Tibial nerve (tissue), 4 donors: Measurements from ENCODE around the gene STARD6. TPM values are rescaled to one million over a fixed set of nuclear protein-coding genes. Genes with fewer than 3 reads are reported as not detected.

Experiments
- DNase-seq, 2 donors: peaks; one replicate each; pipeline ENCODE4 v3.0.0-alpha.2; 2019; ENCODE audit warnings: low spot score in 2 of 2
- H3K27ac ChIP-seq, 4 donors: fragments of 200-600 bp; sonication (generic) in 3 of 4; one replicate each; pipeline ENCODE4 v1.5.1; 2017 to 2019; ENCODE audit warnings: mild to moderate bottlenecking in 1 of 4
- H3K27me3 ChIP-seq, 2 donors: fragments of 200-600 bp; sonication (generic) in 1 of 2; one replicate each; pipeline versions ENCODE4 v1.5.1 to v1.6.0; 2017 to 2019
- H3K36me3 ChIP-seq, 3 donors: fragments of 200-600 bp; sonication (generic); one replicate each; pipeline ENCODE4 v1.5.1; 2018 to 2019
- H3K4me1 ChIP-seq, 4 donors: fragments of 200-600 bp; sonication (generic) in 3 of 4; one replicate each; pipeline ENCODE4 v1.5.1; 2017 to 2019
- H3K4me3 ChIP-seq, 4 donors: fragments of 200-600 bp; sonication (generic) in 3 of 4; one replicate each; pipeline ENCODE4 v1.5.1; 2017 to 2019; ENCODE audit warnings: mild to moderate bottlenecking in 1 of 4, moderate library complexity in 1 of 4
- H3K9me3 ChIP-seq, 4 donors: fragments of 200-600 bp; sonication (generic) in 3 of 4; one replicate each; pipeline ENCODE4 v1.5.1; 2017 to 2019
- EP300 ChIP-seq, 2 donors: sonication (generic); formaldehyde crosslinking; IDR thresholded peaks; one replicate each; pipeline ENCODE4 v1.6.1; 2017; ENCODE audit warnings: antibody characterized with exemption in 2 of 2, mild to moderate bottlenecking in 1 of 2
- POLR2A ChIP-seq, 2 donors: fragments of 450-650 bp; IDR thresholded peaks; one replicate each; pipeline ENCODE4 v1.6.1; 2017; ENCODE audit warnings: antibody characterized with exemption in 2 of 2, mild to moderate bottlenecking in 2 of 2, moderate library complexity in 2 of 2
- WGBS, 2 donors: methylation state at CpG; one replicate each; pipeline ENCODE4 v1.1.5; 2018; 5-methylcytosine and 5-hydroxymethylcytosine counted together
- small RNA-seq: library from RNA; depleted of rRNA; stranded (forward); fragments of <200 nt; gene quantifications from one replicate; pipeline ENCODE3, GENCODE V24; 2016
- total RNA-seq, 4 donors: library from RNA; depleted of rRNA; stranded (reverse); fragments of >200 nt; gene quantifications; one replicate each; pipeline ENCODE4 v1.1.0, GENCODE V29; 2016
- TF ChIP-seq, protein P1 (sequence below), 5 experiments: fragments of 200-600 bp in 3 of 5; fragments of 450-650 bp in 2 of 5; sonication (generic) in 3 of 5; IDR thresholded peaks; one replicate each; pipeline ENCODE4 v1.5.1; 2016 to 2019; ENCODE audit warnings: antibody characterized with exemption in 5 of 5, mild to moderate bottlenecking in 3 of 5, moderate library complexity in 2 of 5

The STARD6 gene
- total RNA-seq, 4 donors from 2014 or later = not detected

DNA sequence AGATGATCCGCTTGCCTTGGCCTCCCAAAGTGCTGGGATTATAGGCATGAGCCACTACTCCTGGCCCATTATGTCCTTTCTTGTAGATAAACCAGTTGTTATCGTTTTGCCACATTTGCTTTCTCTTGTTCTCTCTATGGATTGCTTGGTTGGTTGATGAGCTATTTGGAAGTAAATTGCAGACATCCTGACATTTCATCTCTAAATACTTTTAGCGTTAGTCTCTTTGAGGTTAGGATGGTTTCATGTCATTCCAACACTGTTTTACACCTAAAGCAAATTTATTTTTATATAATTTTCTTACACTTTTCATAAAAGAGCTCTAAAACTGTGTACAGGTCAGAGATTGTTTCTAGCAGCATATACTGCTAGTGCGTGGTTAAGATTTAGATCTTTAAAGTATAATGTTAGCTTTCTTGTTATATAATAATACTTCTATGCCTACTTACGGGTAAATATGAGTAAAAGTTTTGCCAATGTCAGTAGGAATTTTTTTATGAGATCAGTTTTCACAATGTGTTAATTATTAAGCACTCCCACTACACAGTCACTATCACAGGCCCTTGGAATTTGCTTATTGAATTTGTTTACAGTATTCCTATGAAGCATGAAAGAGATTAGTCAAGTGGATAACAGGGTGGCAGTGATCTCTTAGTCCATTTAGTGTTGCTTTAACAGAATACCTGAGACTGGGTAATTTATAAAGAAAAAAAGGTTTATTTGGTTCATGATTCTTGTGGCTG is 78.0 kb downstream of the STARD6 start:
- Histone ChIP-seq H3K4me3 (no peak overlapping the region), H3K4me1 (no peaks in the 10 kb centered on the region), H3K36me3 (peaks cover 0 to 70% (median 3%) of the 10 kb centered on the region in 3 donors), H3K27me3 (no peaks in the 10 kb centered on the region), H3K27ac (no peak overlapping the region), H3K9me3 (no peaks in the 10 kb centered on the region)
- TF ChIP-seq POLR2A (IDR thresholded peaks at IDR 0.05) (no peak), EP300 (IDR thresholded peaks at IDR 0.05) (no peak)
- TF ChIP-seq, protein P1, sequence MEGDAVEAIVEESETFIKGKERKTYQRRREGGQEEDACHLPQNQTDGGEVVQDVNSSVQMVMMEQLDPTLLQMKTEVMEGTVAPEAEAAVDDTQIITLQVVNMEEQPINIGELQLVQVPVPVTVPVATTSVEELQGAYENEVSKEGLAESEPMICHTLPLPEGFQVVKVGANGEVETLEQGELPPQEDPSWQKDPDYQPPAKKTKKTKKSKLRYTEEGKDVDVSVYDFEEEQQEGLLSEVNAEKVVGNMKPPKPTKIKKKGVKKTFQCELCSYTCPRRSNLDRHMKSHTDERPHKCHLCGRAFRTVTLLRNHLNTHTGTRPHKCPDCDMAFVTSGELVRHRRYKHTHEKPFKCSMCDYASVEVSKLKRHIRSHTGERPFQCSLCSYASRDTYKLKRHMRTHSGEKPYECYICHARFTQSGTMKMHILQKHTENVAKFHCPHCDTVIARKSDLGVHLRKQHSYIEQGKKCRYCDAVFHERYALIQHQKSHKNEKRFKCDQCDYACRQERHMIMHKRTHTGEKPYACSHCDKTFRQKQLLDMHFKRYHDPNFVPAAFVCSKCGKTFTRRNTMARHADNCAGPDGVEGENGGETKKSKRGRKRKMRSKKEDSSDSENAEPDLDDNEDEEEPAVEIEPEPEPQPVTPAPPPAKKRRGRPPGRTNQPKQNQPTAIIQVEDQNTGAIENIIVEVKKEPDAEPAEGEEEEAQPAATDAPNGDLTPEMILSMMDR (IDR thresholded peaks at IDR 0.05) = no peak
- no peak for DNase-seq
- WGBS, 2 donors = 82 to 86% methylated on average over 5 of the region's 5 CpGs

DNA sequence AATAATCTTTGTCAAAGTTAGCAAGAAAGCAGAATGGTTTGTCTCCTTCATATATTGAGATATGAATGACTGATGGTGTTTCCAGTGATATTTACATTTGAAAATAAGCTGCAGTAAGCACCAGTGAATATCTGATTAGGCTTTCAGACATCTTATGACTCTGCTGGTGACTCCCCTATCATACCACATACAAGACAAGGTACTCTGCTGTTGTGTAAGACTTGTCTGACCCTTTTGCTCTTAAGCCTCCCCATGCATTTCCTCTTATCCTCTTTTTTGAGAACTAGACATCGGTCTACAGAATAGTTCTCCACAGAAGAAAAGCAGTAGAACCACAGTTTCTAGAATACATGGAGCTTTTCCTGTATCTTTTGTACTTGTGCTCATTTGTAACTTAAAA is 79.0 kb downstream of the STARD6 start:
- H3K4me3 ChIP-seq = no peak overlapping the region
- H3K27me3 ChIP-seq = no peaks in the 10 kb centered on the region
- peaks cover 0 to 59% (median 3%) of the 10 kb centered on the region in 3 donors for H3K36me3 ChIP-seq
- H3K4me1 ChIP-seq = no peaks in the 10 kb centered on the region
- no peak for DNase-seq
- no peaks in the 10 kb centered on the region for H3K9me3 ChIP-seq
- 88 to 94% methylated on average over 1 of the region's 1 CpG for WGBS, 2 donors
- H3K27ac ChIP-seq = no peak overlapping the region
- TF ChIP-seq, protein P1 (IDR thresholded peaks at IDR 0.05) = no peak
- TF ChIP-seq EP300 (IDR thresholded peaks at IDR 0.05) (no peak), POLR2A (IDR thresholded peaks at IDR 0.05) (no peak)

DNA sequence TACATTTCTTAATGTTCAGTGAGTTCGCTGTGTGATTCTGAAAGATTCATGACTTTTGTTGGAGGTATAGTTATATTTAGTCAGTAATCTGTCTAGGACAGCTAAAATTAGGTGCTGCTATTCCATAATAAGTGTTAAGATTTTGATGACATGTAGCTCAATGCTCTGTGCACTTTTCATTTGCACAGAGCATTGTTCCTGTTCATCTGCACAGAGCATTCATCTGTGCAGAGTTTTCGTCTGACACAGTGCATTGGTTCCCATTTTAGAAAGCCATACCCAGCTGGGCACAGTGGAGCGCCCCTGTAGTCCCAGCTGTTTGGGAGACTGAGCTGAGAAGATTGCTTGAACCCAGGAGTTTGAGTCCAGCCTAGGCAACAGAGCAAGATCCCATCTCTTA is 79.8 kb downstream of the STARD6 start:
- no peaks in the 10 kb centered on the region for H3K4me1 ChIP-seq
- no peak for DNase-seq
- no peak overlapping the region for H3K4me3 ChIP-seq
- H3K9me3 ChIP-seq = no peaks in the 10 kb centered on the region
- TF ChIP-seq POLR2A (IDR thresholded peaks at IDR 0.05) (no peak), EP300 (IDR thresholded peaks at IDR 0.05) (no peak)
- TF ChIP-seq, protein P1 (IDR thresholded peaks at IDR 0.05) = no peak
- H3K36me3 ChIP-seq = peaks cover 0 to 52% (median 3%) of the 10 kb centered on the region in 3 donors
- no peak overlapping the region for H3K27ac ChIP-seq
- H3K27me3 ChIP-seq = no peaks in the 10 kb centered on the region
- 88 to 92% methylated on average over 3 of the region's 3 CpGs for WGBS, 2 donors

Small RNA genes within 50 kb of the gene (small RNA-seq; reads per million reads assigned to genes)
- gene SNRPGP2 = not detected

Other genes with a start within 250 kb of the STARD6 start
- 10 to 100 TPM; 32.1 to 60.6 (median 37.8) TPM for gene MBD2, start 133.2 kb downstream of the STARD6 start, total RNA-seq
- gene POLI, start 88.3 kb downstream of the STARD6 start, total RNA-seq = 10 to 100 TPM; 36.0 to 55.7 (median 38.9) TPM
- 1 to 10 TPM; 2.7 to 5.7 (median 3.2) TPM for gene C18orf54, start within 50 bp of the STARD6 start, total RNA-seq
- not detected for gene DYNAP, start 233.4 kb upstream of the STARD6 start, total RNA-seq